Natural killer cell (primary cell): ENCODE results near the gene DPYSL5. TPM values are rescaled to one million over a fixed set of nuclear protein-coding genes. Genes with fewer than 3 reads are reported as not detected.

ENCODE experiments used
- ATAC-seq, 3 donors: fragments of 150-1000 bp in 2 of 3; fragments of 200-7000 bp in 1 of 3; cut with Tn5 transposase; 1 replicate in 1 of 3; 2 replicates in 2 of 3; pipeline ENCODE4 v1.10.0; 2021; ENCODE audit warnings: mild to moderate bottlenecking in 2 of 3, moderate library complexity in 2 of 3
- DNase-seq, 2 donors: peaks; one replicate each; pipeline versions ENCODE4 v3.0.0 to v3.0.0-alpha.2; 2013 to 2021; ENCODE audit warnings: mixed read lengths in 1 of 2
- H3K27ac ChIP-seq: one replicate; pipeline ENCODE4 v1.5.1; 2013; ENCODE audit warnings: mild to moderate bottlenecking, low read length
- H3K27me3 ChIP-seq: one replicate; pipeline ENCODE4 v1.6.1; 2013; ENCODE audit warnings: low read length; ENCODE audit not compliant: control insufficient read depth, insufficient read depth
- H3K36me3 ChIP-seq: one replicate; pipeline ENCODE4 v1.6.1; 2013; ENCODE audit warnings: low read length; ENCODE audit not compliant: control insufficient read depth, insufficient read depth
- H3K4me1 ChIP-seq: one replicate; pipeline ENCODE4 v1.6.1; 2013; ENCODE audit warnings: low read length; ENCODE audit not compliant: control insufficient read depth, insufficient read depth
- H3K4me3 ChIP-seq: one replicate; pipeline ENCODE4 v1.5.1; 2013; ENCODE audit warnings: low read length
- H3K9me3 ChIP-seq: one replicate; pipeline ENCODE4 v1.6.1; 2013; ENCODE audit warnings: low read length; ENCODE audit not compliant: control insufficient read depth, insufficient read depth
- H3K27ac Mint-ChIP-seq, 2 donors: one replicate each; pipeline ENCODE4 v1.8.0; 2022; ENCODE audit warnings: mild to moderate bottlenecking in 2 of 2, mixed read lengths in 2 of 2, moderate library complexity in 1 of 2
- H3K27me3 Mint-ChIP-seq, 2 donors: one replicate each; pipeline ENCODE4 v1.8.0; 2022; ENCODE audit warnings: low read depth in 2 of 2, mixed read lengths in 2 of 2
- H3K36me3 Mint-ChIP-seq: one replicate; pipeline ENCODE4 v1.8.0; 2022; ENCODE audit warnings: mixed read lengths
- H3K4me1 Mint-ChIP-seq, 2 donors: one replicate each; pipeline ENCODE4 v1.8.0; 2022; ENCODE audit warnings: mixed read lengths in 2 of 2
- H3K4me3 Mint-ChIP-seq: one replicate; pipeline ENCODE4 v1.8.0; 2022; ENCODE audit warnings: mild to moderate bottlenecking, moderate library complexity, mixed read lengths
- H3K9me3 Mint-ChIP-seq, 2 donors: one replicate each; pipeline ENCODE4 v1.8.0; 2022; ENCODE audit warnings: mixed read lengths in 2 of 2
- CTCF ChIP-seq: fragments of 200-600 bp; IDR thresholded peaks from one replicate; pipeline ENCODE4 v1.8.0; 2022; ENCODE audit warnings: antibody characterized with exemption
- WGBS: methylation state at CpG from one replicate; pipeline ENCODE4 v1.1.7; 2013; ENCODE audit warnings: missing lambda C conversion rate; ENCODE audit not compliant: insufficient coverage; 5-methylcytosine and 5-hydroxymethylcytosine counted together
- intact Hi-C: fragments of 100-400 bp; cut with micrococcal nuclease; formaldehyde crosslinking; loops from one replicate; pipeline ENCODE4 v1.14.2; 2022
- total RNA-seq, 4 donors: library from RNA; stranded (reverse); fragments of 120-200 nt in 1 of 4; gene quantifications; one replicate each; pipeline versions ENCODE4 v1.2.3 to v1.2.4, GENCODE V29; 2013 to 2022

Gene DPYSL5
- total RNA-seq, 3 donors from 2014 or later (not counting 1 experiment from before 2014, with no cell fraction given) = not detected

GRCh38 chr2:26901326-26902183, 53.6 kb downstream of the DPYSL5 start:
- DNase-seq = no peak
- H3K4me3 Mint-ChIP-seq = no peak overlapping the region
- intact Hi-C loops = no loop called here
- no peaks in the 10 kb centered on the region for H3K36me3 Mint-ChIP-seq
- H3K27me3 Mint-ChIP-seq = peaks cover 9 to 17% of the 10 kb centered on the region in 2 donors
- Histone ChIP-seq H3K36me3 (no peaks in the 10 kb centered on the region), H3K4me1 (no peaks in the 10 kb centered on the region), H3K27me3 (no peaks in the 10 kb centered on the region), H3K4me3 (no peak overlapping the region), H3K27ac (no peak overlapping the region), H3K9me3 (no peaks in the 10 kb centered on the region)
- 88% methylated on average over 22 of the region's 23 CpGs for WGBS
- no peaks in the 10 kb centered on the region for H3K4me1 Mint-ChIP-seq
- H3K27ac Mint-ChIP-seq = no peak overlapping the region
- no peak for TF ChIP-seq CTCF
- ATAC-seq = no peak
- no peaks in the 10 kb centered on the region for H3K9me3 Mint-ChIP-seq

GRCh38 chr2:26903676-26904075, 55.7 kb downstream of the DPYSL5 start:
- 84% methylated on average over 5 of the region's 5 CpGs for WGBS
- Mint-ChIP-seq H3K27me3 (peaks cover 8 to 15% of the 10 kb centered on the region in 2 donors), H3K4me3 (no peak overlapping the region), H3K9me3 (no peaks in the 10 kb centered on the region), H3K36me3 (no peaks in the 10 kb centered on the region), H3K4me1 (no peaks in the 10 kb centered on the region), H3K27ac (no peak overlapping the region)
- no peaks in the 10 kb centered on the region for H3K9me3 ChIP-seq
- ATAC-seq (no peak), DNase-seq (no peak)
- no peaks in the 10 kb centered on the region for H3K36me3 ChIP-seq
- H3K27me3 ChIP-seq = no peaks in the 10 kb centered on the region
- no peak for TF ChIP-seq CTCF
- H3K27ac ChIP-seq = no peak overlapping the region
- no peak overlapping the region for H3K4me3 ChIP-seq
- H3K4me1 ChIP-seq = no peaks in the 10 kb centered on the region
- intact Hi-C loops = no loop called here

GRCh38 chr2:26904839-26905238, 56.9 kb downstream of the DPYSL5 start:
- H3K27me3 Mint-ChIP-seq = peaks cover 12 to 15% of the 10 kb centered on the region in 2 donors

More at GRCh38 chr2:26904839-26905238, 56.9 kb downstream of the DPYSL5 start:
- H3K27me3 ChIP-seq = no peaks in the 10 kb centered on the region
- no peak overlapping the region for H3K27ac Mint-ChIP-seq
- H3K4me3 ChIP-seq = no peak overlapping the region
- no peak for ATAC-seq
- no peak overlapping the region for H3K4me3 Mint-ChIP-seq
- no peaks in the 10 kb centered on the region for H3K9me3 ChIP-seq
- H3K27ac ChIP-seq = no peak overlapping the region
- no peaks in the 10 kb centered on the region for H3K36me3 ChIP-seq
- DNase-seq = no peak
- WGBS = 86% methylated on average over 2 of the region's 2 CpGs
- H3K4me1 ChIP-seq = no peaks in the 10 kb centered on the region
- H3K9me3 Mint-ChIP-seq = no peaks in the 10 kb centered on the region
- no peaks in the 10 kb centered on the region for H3K4me1 Mint-ChIP-seq
- TF ChIP-seq CTCF = no peak
- intact Hi-C loops = no loop called here
- H3K36me3 Mint-ChIP-seq = no peaks in the 10 kb centered on the region
